Fibroblast of the aortic adventitia (primary cell): Measurements from ENCODE around the gene VSTM4. TPM values are rescaled to one million over a fixed set of nuclear protein-coding genes. Genes with fewer than 3 reads are reported as not detected.

Experiments
- DNase-seq: peaks from one replicate; pipeline ENCODE4 v3.0.0-alpha.2; 2010; ENCODE audit warnings: low read depth
- H3K4me3 ChIP-seq: 2 replicates; pipeline ENCODE4 v1.5.1; 2011; ENCODE audit warnings: low read depth, mild to moderate bottlenecking, control low read depth, low read length, moderate library complexity
- total RNA-seq: library from RNA; depleted of rRNA; stranded (reverse); fragments of >200 nt; gene quantifications from 2 replicates; pipeline ENCODE4 v1.2.3, GENCODE V29; 2012; ENCODE audit warnings: low replicate concordance
- TF ChIP-seq, protein P1 (sequence below): IDR thresholded peaks from 2 replicates; pipeline ENCODE4 v1.5.1; 2011; ENCODE audit warnings: mild to moderate bottlenecking, low read length, control low read depth, inconsistent platforms; ENCODE audit not compliant: insufficient read depth

Gene VSTM4
- total RNA-seq, 1 donor: 6.5 TPM

DNA sequence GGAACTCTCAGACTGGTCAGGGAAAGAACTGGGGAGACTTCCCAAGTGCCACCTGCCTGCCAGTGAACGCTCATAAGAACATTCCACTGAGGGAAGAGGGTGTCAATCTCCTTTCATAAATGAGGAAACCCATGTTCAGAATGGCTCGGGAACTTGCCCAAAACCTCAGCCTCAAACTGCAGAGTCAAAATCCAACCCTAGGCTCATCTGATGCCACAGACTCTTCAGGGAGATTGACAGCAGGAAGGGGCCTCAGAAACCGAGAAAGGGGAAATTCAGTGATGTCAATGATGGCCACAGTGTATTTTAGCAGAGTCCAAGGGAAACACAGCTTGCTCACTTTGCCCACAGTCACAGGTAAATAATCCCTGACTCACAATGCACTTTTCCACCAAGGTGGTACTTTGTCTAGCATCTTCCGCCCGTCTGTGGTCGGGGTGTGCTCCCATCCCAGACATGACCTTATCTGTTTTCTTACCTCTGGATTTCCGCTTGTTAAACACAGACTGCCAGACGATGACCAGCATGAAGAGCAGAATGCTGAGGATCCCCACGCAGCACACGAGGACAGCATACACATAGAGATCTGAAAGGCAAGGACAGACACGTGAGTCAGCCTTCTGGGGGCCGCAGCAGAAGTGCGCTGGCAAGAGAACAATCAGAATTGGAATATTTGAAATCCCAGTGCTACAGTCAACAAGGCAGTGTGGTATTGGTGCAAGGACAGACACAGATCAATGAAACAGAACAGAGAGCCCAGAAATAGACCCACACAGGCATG lies 38.4 kb downstream of the VSTM4 start:
- no peak for DNase-seq
- no peak overlapping the region for H3K4me3 ChIP-seq
- TF ChIP-seq, protein P1, sequence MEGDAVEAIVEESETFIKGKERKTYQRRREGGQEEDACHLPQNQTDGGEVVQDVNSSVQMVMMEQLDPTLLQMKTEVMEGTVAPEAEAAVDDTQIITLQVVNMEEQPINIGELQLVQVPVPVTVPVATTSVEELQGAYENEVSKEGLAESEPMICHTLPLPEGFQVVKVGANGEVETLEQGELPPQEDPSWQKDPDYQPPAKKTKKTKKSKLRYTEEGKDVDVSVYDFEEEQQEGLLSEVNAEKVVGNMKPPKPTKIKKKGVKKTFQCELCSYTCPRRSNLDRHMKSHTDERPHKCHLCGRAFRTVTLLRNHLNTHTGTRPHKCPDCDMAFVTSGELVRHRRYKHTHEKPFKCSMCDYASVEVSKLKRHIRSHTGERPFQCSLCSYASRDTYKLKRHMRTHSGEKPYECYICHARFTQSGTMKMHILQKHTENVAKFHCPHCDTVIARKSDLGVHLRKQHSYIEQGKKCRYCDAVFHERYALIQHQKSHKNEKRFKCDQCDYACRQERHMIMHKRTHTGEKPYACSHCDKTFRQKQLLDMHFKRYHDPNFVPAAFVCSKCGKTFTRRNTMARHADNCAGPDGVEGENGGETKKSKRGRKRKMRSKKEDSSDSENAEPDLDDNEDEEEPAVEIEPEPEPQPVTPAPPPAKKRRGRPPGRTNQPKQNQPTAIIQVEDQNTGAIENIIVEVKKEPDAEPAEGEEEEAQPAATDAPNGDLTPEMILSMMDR: no peak

DNA sequence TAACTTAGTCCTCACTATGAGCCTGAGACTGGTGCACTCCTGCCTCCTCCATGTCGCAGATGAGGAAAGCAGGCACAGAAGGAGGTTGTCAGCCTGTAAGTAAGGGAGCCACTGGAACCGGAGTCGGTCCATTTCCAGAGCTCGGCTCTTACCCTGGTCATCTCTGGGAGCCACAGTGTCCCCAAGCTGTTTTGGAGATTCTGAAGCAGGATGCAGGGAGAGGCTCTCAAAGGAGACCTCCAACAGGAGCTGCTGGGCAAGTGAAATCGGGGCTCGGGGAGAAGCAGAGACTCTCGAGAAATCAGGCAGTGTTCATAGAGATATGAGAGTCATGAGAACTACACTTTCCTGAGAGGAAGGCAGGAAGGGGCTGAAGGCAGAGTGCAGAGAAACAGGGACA lies 39.0 kb downstream of the VSTM4 start:
- TF ChIP-seq, protein P1: no peak
- DNase-seq: no peak
- H3K4me3 ChIP-seq: no peak overlapping the region

DNA sequence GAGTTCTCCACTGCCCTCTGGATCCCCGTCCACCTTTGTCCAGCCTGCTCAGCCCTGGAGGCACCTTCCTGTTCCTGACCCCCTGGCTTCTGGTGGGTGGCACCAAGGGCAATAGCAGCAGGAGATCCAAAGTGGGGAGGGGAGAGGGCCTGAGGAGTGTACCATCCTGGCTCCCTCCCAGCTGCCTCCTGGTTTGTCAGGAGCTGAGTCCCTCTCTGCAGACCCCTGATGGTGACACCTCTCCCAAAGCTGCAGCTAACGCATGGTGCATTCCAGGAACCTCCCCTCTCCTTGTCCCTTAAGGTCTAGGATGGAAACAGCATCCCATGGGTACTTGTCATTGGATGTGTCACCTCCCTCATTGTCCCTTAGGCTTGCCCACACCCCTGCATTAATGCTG lies 39.6 kb downstream of the VSTM4 start:
- no peak overlapping the region for H3K4me3 ChIP-seq
- no peak for DNase-seq
- TF ChIP-seq, protein P1: no peak

DNA sequence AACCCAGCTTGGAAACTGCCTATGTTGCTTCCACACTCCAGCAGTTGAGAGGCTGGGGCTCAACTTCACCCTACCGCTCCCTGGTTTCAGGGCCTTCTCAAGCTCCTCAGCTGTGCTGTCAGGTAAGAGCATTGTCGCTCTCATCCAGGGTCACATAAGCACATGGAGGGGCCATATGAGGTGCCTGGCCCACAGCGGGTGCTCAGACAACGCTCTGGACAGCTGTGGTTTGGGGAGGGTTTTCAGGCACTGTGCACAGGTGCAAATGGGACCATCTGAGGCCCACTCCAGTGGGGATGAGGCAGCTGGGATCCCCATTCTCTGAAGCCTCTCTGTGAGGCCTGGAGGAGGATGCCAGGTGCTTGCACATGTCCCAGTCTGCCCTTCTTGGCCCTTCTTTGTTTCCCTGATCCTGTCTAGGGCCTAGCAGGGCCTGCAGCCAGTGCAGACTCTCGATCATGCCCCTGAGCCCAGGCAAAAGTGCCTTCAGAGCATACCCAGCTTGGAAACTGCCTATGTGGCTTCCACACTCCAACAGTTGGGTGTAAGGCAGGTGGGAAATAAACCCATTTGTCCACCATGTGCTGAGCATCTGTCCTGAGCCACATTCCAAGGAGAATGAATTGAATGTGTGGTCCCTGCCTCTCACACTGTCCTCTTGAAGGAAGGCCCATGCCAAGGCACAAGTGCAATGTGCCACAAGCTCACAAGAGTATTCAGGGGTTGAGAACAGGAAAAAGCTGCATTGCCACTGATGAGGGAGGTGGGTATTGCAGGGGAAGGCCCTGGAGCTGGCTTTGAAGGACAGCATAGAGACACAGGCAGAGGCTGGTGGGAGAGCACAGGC lies 40.3 kb downstream of the VSTM4 start:
- no peak for DNase-seq
- TF ChIP-seq, protein P1: no peak
- no peak overlapping the region for H3K4me3 ChIP-seq

DNA sequence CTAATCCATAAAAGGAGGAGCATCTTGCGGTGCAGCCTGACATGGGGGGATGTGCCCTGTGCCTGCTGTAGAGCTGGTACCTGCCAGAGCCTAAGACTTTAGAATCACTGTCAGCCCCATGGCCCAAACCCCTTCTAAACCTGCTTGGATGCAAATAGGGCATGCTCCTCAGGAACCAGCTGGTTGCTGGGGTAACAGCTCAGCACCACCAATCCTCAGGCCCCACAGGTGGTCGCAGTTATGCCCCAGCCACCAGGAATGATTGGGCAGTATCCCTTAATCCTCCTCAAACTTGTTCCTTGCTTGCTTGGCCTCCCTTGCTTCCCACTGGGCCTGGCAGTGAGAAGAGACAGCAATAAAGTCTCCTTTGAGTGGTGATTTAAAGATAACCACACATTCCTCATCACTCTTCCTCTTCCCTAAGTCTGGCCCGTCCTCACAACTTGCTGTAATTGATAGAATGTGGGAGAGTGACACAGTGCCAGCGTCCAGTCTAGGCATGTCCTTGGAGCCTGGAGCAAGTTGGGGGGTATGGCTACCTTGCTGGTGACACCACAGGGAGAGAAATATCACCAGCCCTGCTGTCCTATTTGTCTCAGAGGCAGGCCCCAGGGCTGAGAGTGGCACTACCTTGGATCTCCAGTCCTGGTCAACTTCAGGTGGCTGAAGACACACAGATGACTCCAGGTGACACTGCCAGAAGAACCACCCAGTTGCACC lies 43.0 kb downstream of the VSTM4 start:
- DNase-seq: no peak
- TF ChIP-seq, protein P1: no peak
- H3K4me3 ChIP-seq: no peak overlapping the region

DNA sequence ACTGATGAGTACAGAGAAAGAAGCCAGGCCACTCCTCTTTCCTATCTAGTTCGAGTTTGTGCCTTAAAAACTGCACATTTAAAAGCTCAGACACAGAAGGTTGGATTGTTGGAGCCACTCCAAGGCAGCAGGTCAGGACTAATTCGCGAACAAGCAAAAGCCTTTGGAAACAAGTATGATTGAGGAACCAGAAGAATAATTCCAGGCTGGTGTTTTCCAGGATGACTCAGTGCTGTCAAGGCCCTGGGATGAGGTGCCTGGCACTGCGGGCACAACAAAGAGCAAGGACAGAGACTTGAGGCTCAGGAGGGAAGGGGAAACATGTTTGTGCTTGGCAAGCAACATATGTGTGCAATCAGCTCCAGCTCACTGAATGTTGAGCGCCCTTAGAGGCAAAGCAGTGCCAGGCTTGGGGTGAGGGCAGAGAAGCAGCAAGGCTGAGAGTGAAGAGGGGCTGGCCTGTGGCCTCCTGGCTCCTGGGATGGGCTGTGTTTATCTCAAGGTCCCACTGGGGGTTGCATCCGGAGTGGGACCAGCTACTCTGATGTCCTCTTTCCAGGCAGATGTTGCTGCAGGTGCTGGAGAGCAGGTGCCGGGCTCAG lies 44.1 kb downstream of the VSTM4 start:
- TF ChIP-seq, protein P1: no peak
- peak; percentile 31 for DNase-seq
- no peak overlapping the region for H3K4me3 ChIP-seq
